ENCODE data around the gene GNAQ. TPM values are rescaled to one million over a fixed set of nuclear protein-coding genes. Genes with fewer than 3 reads are reported as not detected.
"Not testable (repeated sequence)": the region's sequence is repeated elsewhere in the genome, so short reads cannot be mapped to it uniquely, and the experiment has no call there.

Gene GNAQ
- total and polyA plus RNA-seq, 2 of the 13 experiments (the other 11 are each of a cell fraction or from before 2014, with no cell fraction given), result 16.5 to 17.7 TPM

- in situ Hi-C loops (cut with HindIII; ENCODE audit: extremely low pct_ligation_motif_present, low pct_unique_long_range_greater_than_20kb) (no loop called here), intact Hi-C loops (cut with micrococcal nuclease; ENCODE audit: unreplicated experiment) (no loop called here)
- ChIA-PET CTCF (ENCODE audit: low intra/inter-chr PET ratio, low total read pairs) (no interaction called here), POLR2A (no interaction called here)
- 50% methylated on average over 2 of the region's 2 CpGs for WGBS (ENCODE audit: low lambda C conversion rate)
- Histone ChIP-seq H3K4me2 (ENCODE audit: low read depth, low read length) (no peak overlapping the region), H4K20me1 (ENCODE audit: insufficient read depth, low read length) (no peaks in the 10 kb centered on the region), H3K79me2 (ENCODE audit: insufficient read depth, low read length) (no peaks in the 10 kb centered on the region), H3K27ac (ENCODE audit: extremely low read length, insufficient read depth, low read length) (no peak overlapping the region), H3K27me3 (ENCODE audit: control insufficient read depth in 1 of 2, insufficient read depth in 2 of 2, low read length in 2 of 2) (no peaks in the 10 kb centered on the region), H3K36me3 (replicated peaks in 1 of 2; ENCODE audit: control insufficient read depth in 1 of 2, insufficient read depth in 2 of 2, low read length in 2 of 2) (peaks cover 8 to 28% of the 10 kb centered on the region in 2 experiments; a peak in 4 of 5 replicates), H3K4me3 (replicated peaks in 1 of 3; ENCODE audit: insufficient read depth in 1 of 3, low read depth in 2 of 3, low read length in 3 of 3) (no peak overlapping the region), H2AFZ (ENCODE audit: low read length) (no peak overlapping the region), H3K4me1 (ENCODE audit: insufficient read depth, low read length) (no peaks in the 10 kb centered on the region), H3K9ac (ENCODE audit: insufficient read depth, low read depth, low read length) (no peak overlapping the region), H3K9me3 (ENCODE audit: low read length) (no peaks in the 10 kb centered on the region)
- TF ChIP-seq ZNF18 (CRISPR knock-in tag; IDR thresholded peaks at IDR 0.05; ENCODE audit: insufficient replicate concordance), result no peak
- no peak for TF ChIP-seq POGZ (CRISPR knock-in tag; IDR thresholded peaks at IDR 0.05)
- TF ChIP-seq AGO1 (IDR thresholded peaks at IDR 0.05; ENCODE audit: low read depth, low read length, poor library complexity, severe bottlenecking), result no peak
- TF ChIP-seq HDAC6 (IDR thresholded peaks at IDR 0.05; ENCODE audit: low read depth, low read length), result no peak
- no peak for TF ChIP-seq ZNF546 (CRISPR knock-in tag; conservative IDR thresholded peaks at IDR 0.05)
- TF ChIP-seq RNF2 (conservative IDR thresholded peaks at IDR 0.05; ENCODE audit: low read depth), result no peak
- TF ChIP-seq TGIF2 (CRISPR knock-in tag; IDR thresholded peaks at IDR 0.05), result no peak
- TF ChIP-seq PRPF4 (IDR thresholded peaks at IDR 0.05; ENCODE audit: low read depth, low read length, poor library complexity, severe bottlenecking), result no peak
- no peak for TF ChIP-seq HMGXB4 (CRISPR knock-in tag; IDR thresholded peaks at IDR 0.05; ENCODE audit: borderline replicate concordance in 1 of 2, low read depth in 1 of 2)
- no peak for TF ChIP-seq THAP9 (CRISPR knock-in tag; IDR thresholded peaks at IDR 0.05; ENCODE audit: borderline replicate concordance)
- TF ChIP-seq NFIB (CRISPR knock-in tag; IDR thresholded peaks at IDR 0.05; ENCODE audit: borderline replicate concordance), result no peak
- ATAC-seq, result no peak
- FAIRE-seq, result no peak
- no peak for DNase-seq (ENCODE audit: low spot score)
- no TSS peak for BruUV-seq (replicated peaks)
These were observed 306.4 kb downstream of the GNAQ start for GRCh38 chr9:77725046-77725694.

- in situ Hi-C loops (cut with HindIII; ENCODE audit: extremely low pct_ligation_motif_present, low pct_unique_long_range_greater_than_20kb); POLR2A ChIA-PET: not testable (repeated sequence)
These were observed 310.5 kb downstream of the GNAQ start for GRCh38 chr9:77721156-77721555.

More at GRCh38 chr9:77721156-77721555, 310.5 kb downstream of the GNAQ start:
- H3K4me2 ChIP-seq (ENCODE audit: low read depth, low read length); BruUV-seq (replicated peaks); CTCF ChIA-PET (ENCODE audit: low intra/inter-chr PET ratio, low total read pairs); H3K79me2 ChIP-seq (ENCODE audit: insufficient read depth, low read length); H3K27me3 ChIP-seq (ENCODE audit: control insufficient read depth in 1 of 2, insufficient read depth in 2 of 2, low read length in 2 of 2); H2AFZ ChIP-seq (ENCODE audit: low read length); H3K27ac ChIP-seq (ENCODE audit: extremely low read length, insufficient read depth, low read length); H3K4me3 ChIP-seq (replicated peaks in 1 of 3; ENCODE audit: insufficient read depth in 1 of 3, low read depth in 2 of 3, low read length in 3 of 3); DNase-seq (ENCODE audit: low spot score); H3K9ac ChIP-seq (ENCODE audit: insufficient read depth, low read depth, low read length); ATAC-seq; H3K9me3 ChIP-seq (ENCODE audit: low read length); H4K20me1 ChIP-seq (ENCODE audit: insufficient read depth, low read length); FAIRE-seq; intact Hi-C loops (cut with micrococcal nuclease; ENCODE audit: unreplicated experiment); H3K4me1 ChIP-seq (ENCODE audit: insufficient read depth, low read length): not testable (repeated sequence)
- peaks cover 1 to 11% of the 10 kb centered on the region in 2 experiments; a peak in 4 of 5 replicates for H3K36me3 ChIP-seq (replicated peaks in 1 of 2; ENCODE audit: control insufficient read depth in 1 of 2, insufficient read depth in 2 of 2, low read length in 2 of 2)
- 97% methylated on average over 10 of the region's 11 CpGs for WGBS (ENCODE audit: low lambda C conversion rate)

All from HepG2 (cell line).